Lung (tissue), 12 donors: ENCODE measurements around the gene EHD4. TPM values are rescaled to one million over a fixed set of nuclear protein-coding genes. Genes with fewer than 3 reads are reported as not detected.

Experiments
- ATAC-seq: fragments of 200-7000 bp; cut with Tn5 transposase; one replicate; pipeline ENCODE4 v1.9.1; 2020; ENCODE audit warnings: moderate number of reproducible peaks; ENCODE audit not compliant: insufficient read depth, low FRiP score
- DNase-seq, 3 donors: peaks; one replicate each; pipeline ENCODE4 v3.0.0-alpha.2; 2013 to 2017
- H3K27ac ChIP-seq, 2 donors: one replicate each; pipeline ENCODE4 v1.5.1; 2013; ENCODE audit warnings: mild to moderate bottlenecking in 2 of 2, moderate library complexity in 2 of 2, control low read depth in 1 of 2, inconsistent platforms in 1 of 2, low read depth in 1 of 2, low read length in 1 of 2
- H3K27me3 ChIP-seq, 3 donors: one replicate each; pipeline ENCODE4 v1.5.1; 2013; ENCODE audit warnings: low read length in 2 of 3; ENCODE audit not compliant: control insufficient read depth in 3 of 3, insufficient read depth in 3 of 3
- H3K36me3 ChIP-seq, 4 donors: one replicate each; pipeline ENCODE4 v1.5.1; 2013; ENCODE audit warnings: low read length in 4 of 4, mild to moderate bottlenecking in 1 of 4, moderate library complexity in 1 of 4; ENCODE audit not compliant: control insufficient read depth in 4 of 4, insufficient read depth in 4 of 4
- H3K4me1 ChIP-seq, 5 donors: one replicate each; pipeline ENCODE4 v1.5.1; 2013; ENCODE audit warnings: low read length in 5 of 5, mild to moderate bottlenecking in 2 of 5, moderate library complexity in 1 of 5; ENCODE audit not compliant: control insufficient read depth in 5 of 5, insufficient read depth in 5 of 5
- H3K4me3 ChIP-seq: one replicate; pipeline ENCODE4 v1.5.1; 2013; ENCODE audit warnings: mild to moderate bottlenecking, control low read depth, moderate library complexity
- H3K9ac ChIP-seq, 2 donors: one replicate each; pipeline ENCODE4 v1.5.1; 2013; ENCODE audit warnings: low read length in 2 of 2, control low read depth in 1 of 2; ENCODE audit not compliant: insufficient read depth in 1 of 2
- H3K9me3 ChIP-seq, 4 donors: one replicate each; pipeline ENCODE4 v1.5.1; 2013; ENCODE audit warnings: low read length in 3 of 4, mild to moderate bottlenecking in 1 of 4, moderate library complexity in 1 of 4; ENCODE audit not compliant: control insufficient read depth in 4 of 4, insufficient read depth in 3 of 4
- CTCF ChIP-seq: IDR thresholded peaks from 2 replicates; pipeline ENCODE4 v1.5.1; 2012; ENCODE audit warnings: mild to moderate bottlenecking; ENCODE audit errors: control extremely low read depth, extremely low read depth
- WGBS, 2 donors: extraction: QIAGEN DNeasy Blood & Tissue Kit; methylation state at CpG; one replicate each; pipeline ENCODE4 v1.1.7; 2013; 5-methylcytosine and 5-hydroxymethylcytosine counted together
- polyA plus RNA-seq, 2 donors: library from polyadenylated mRNA; stranded (reverse); fragments of 200-250 nt; gene quantifications; one replicate each; pipeline ENCODE4 v1.2.1, GENCODE V29; 2013
- total RNA-seq, 2 donors: library from RNA; depleted of rRNA in 1 of 2; stranded (reverse); fragments of >200 nt in 1 of 2; gene quantifications; one replicate each; pipeline ENCODE4 v1.2.1, GENCODE V29; 2014 to 2021
- donor health status: control.
- donor health status: control.
- donor health status: Bipolar disorder and iron deficiency.
- donor health status: healthy.
- donor health status: DM: yes; HTN: yes; CAD: no.

EHD4 gene
- total and polyA plus RNA-seq, 4 donors = 16.4 to 36.3 (median 25.9) TPM

GRCh38 chr15:41908736-41909461 lies 63.5 kb downstream of the EHD4 start:
- H3K9me3 ChIP-seq = peaks cover 0 to 2% (median 0%) of the 10 kb centered on the region in 4 donors
- no peak overlapping the region for H3K4me3 ChIP-seq
- DNase-seq (no peak), ATAC-seq (no peak)
- no peak overlapping the region for H3K9ac ChIP-seq
- peaks cover 0 to 46% (median 4%) of the 10 kb centered on the region in 4 donors for H3K36me3 ChIP-seq
- H3K4me1 ChIP-seq = peaks cover 0 to 12% (median 0%) of the 10 kb centered on the region in 5 donors
- WGBS, 2 donors = 92 to 95% methylated on average over 17 of the region's 17 CpGs
- no peak for TF ChIP-seq CTCF
- H3K27ac ChIP-seq = peak overlapping the region in 1 of 2 donors; percentile 37
- no peaks in the 10 kb centered on the region for H3K27me3 ChIP-seq

- ATAC-seq = no peak
- no peak overlapping the region for H3K27ac ChIP-seq
- no peak for DNase-seq
These were observed 65.2 kb downstream of the EHD4 start for GRCh38 chr15:41907141-41907540.

GRCh38 chr15:41906608-41907007 lies 65.7 kb downstream of the EHD4 start:
- H3K9ac ChIP-seq = no peak overlapping the region
- peaks cover 0 to 7% (median 0%) of the 10 kb centered on the region in 5 donors for H3K4me1 ChIP-seq
- DNase-seq (no peak), ATAC-seq (no peak)
- H3K27ac ChIP-seq = no peak overlapping the region
- peaks cover 0 to 2% (median 0%) of the 10 kb centered on the region in 4 donors for H3K9me3 ChIP-seq
- TF ChIP-seq CTCF = no peak
- H3K27me3 ChIP-seq = no peaks in the 10 kb centered on the region
- H3K36me3 ChIP-seq = peaks cover 0 to 42% (median 4%) of the 10 kb centered on the region in 4 donors
- 99% methylated on average over 5 of the region's 5 CpGs for WGBS, 2 donors
- H3K4me3 ChIP-seq = no peak overlapping the region

More at GRCh38 chr15:41907141-41907540, 65.2 kb downstream of the EHD4 start:
- Histone ChIP-seq H3K27me3 (no peaks in the 10 kb centered on the region), H3K36me3 (peaks cover 0 to 46% (median 4%) of the 10 kb centered on the region in 4 donors), H3K4me1 (peaks cover 0 to 11% (median 0%) of the 10 kb centered on the region in 5 donors), H3K9ac (no peak overlapping the region), H3K4me3 (no peak overlapping the region), H3K9me3 (peaks cover 0 to 2% (median 0%) of the 10 kb centered on the region in 4 donors)
- 60 to 84% methylated on average over 3 of the region's 3 CpGs for WGBS, 2 donors
- TF ChIP-seq CTCF = no peak
